ENCODE data around the gene ATP2A3. TPM values are rescaled to one million over a fixed set of nuclear protein-coding genes. Genes with fewer than 3 reads are reported as not detected.

Gene ATP2A3
- total and polyA plus RNA-seq, 4 donors, result 16.6 to 64.6 (median 25.5) TPM

DNA sequence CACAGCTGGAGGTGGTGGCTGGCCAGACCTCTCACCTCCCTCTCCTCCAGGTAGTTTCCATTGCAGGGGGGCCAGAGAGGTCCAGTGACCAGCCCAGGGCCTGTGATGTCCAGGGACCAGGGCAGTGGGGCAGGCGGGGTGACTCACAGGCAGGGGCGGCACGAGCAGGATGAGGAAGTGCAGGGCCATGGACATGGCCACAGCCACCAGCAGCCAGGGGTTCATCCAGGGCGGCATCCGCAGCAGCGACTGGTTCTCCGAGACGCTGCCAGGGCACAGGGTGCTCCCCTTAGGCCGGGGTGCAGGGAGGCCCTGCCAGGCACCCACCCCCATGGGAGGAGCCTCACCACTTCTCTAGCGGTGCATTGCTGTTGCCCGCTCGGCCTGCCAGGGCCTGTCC lies 35.1 kb downstream of the ATP2A3 start:
- H3K27ac ChIP-seq (ENCODE audit: low read depth in 1 of 2, low read length in 1 of 2), result no peak overlapping the region
- no peak overlapping the region for H3K4me3 ChIP-seq
- peaks cover 0 to 23% (median 0%) of the 10 kb centered on the region in 5 donors for H3K4me1 ChIP-seq (ENCODE audit: control insufficient read depth in 5 of 5, insufficient read depth in 5 of 5, low read length in 5 of 5)
- no peaks in the 10 kb centered on the region for H3K27me3 ChIP-seq (ENCODE audit: control insufficient read depth in 3 of 3, insufficient read depth in 3 of 3, low read length in 2 of 3)
- peak; percentile 53 for ATAC-seq (ENCODE audit: insufficient read depth, low FRiP score)
- no peak for DNase-seq
- TF ChIP-seq, protein P1, sequence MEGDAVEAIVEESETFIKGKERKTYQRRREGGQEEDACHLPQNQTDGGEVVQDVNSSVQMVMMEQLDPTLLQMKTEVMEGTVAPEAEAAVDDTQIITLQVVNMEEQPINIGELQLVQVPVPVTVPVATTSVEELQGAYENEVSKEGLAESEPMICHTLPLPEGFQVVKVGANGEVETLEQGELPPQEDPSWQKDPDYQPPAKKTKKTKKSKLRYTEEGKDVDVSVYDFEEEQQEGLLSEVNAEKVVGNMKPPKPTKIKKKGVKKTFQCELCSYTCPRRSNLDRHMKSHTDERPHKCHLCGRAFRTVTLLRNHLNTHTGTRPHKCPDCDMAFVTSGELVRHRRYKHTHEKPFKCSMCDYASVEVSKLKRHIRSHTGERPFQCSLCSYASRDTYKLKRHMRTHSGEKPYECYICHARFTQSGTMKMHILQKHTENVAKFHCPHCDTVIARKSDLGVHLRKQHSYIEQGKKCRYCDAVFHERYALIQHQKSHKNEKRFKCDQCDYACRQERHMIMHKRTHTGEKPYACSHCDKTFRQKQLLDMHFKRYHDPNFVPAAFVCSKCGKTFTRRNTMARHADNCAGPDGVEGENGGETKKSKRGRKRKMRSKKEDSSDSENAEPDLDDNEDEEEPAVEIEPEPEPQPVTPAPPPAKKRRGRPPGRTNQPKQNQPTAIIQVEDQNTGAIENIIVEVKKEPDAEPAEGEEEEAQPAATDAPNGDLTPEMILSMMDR (IDR thresholded peaks at IDR 0.05; ENCODE audit: control extremely low read depth, extremely low read depth), result no peak
- H3K36me3 ChIP-seq (ENCODE audit: control insufficient read depth in 4 of 4, insufficient read depth in 4 of 4, low read length in 4 of 4), result peaks cover 0 to 21% (median 0%) of the 10 kb centered on the region in 4 donors
- 88 to 92% methylated on average over 11 to 12 of the region's 12 CpGs for WGBS, 2 donors
- no peak overlapping the region for H3K9ac ChIP-seq (ENCODE audit: insufficient read depth in 1 of 2, low read length in 2 of 2)
- H3K9me3 ChIP-seq (ENCODE audit: control insufficient read depth in 4 of 4, insufficient read depth in 3 of 4, low read length in 3 of 4), result no peaks in the 10 kb centered on the region

DNA sequence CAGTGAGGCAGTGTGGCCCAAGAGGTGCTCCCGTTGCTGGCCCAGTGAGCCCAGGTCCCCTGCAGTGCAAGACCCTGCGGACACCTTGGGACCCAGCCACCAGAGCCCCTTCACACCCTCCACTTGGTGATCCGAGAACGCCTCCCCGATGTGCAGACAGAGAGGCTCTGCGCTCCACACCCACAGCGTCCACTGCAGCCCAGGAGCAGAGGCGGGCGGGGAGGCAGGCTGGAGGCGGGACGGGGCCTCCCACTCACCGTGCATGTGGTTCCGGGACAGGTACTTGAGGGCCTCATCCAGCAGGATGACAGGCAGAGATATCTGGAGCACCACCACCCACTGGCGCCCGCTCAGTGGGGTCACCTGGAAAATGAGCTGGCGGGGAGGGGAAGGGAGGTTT lies 35.8 kb downstream of the ATP2A3 start:
- TF ChIP-seq, protein P1 (IDR thresholded peaks at IDR 0.05; ENCODE audit: control extremely low read depth, extremely low read depth), result no peak

DNA sequence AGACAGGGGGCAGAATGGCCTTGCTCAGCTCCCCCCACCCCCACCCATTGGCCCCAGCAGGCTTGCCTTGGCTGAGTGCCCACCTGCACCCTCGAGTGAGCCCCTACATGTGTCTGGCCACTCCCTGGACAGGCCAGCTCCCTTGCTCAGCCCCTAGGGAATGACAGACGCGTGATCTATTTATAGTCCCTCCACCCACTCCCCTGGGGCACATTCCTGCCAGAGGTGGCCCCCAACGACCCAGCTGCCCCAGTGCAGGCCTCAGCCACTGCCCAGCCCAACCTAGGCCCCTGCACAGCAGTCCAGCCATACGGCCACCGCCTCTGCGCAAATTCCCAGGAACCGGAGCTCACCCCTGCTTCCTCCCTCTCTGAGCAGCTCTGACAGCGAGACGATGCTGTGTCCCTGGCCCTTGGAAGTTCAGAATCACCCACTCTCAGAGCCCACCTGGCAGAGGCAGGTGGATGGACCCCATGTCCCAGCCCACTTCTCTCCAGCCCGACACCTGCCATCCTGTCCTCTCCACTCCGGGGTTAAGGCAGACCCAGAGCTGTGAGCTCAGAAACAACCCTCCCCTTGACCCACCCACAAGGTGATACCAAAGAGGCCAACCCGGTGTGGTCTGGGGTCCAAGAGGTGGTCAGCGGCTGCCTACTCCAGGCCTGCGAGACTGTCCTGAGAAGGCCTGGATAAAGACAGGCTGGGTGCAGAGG lies 36.5 kb downstream of the ATP2A3 start:
- H3K27ac ChIP-seq (ENCODE audit: low read depth in 1 of 2, low read length in 1 of 2), result no peak overlapping the region
- TF ChIP-seq, protein P1 (IDR thresholded peaks at IDR 0.05; ENCODE audit: control extremely low read depth, extremely low read depth), result no peak
- H3K36me3 ChIP-seq (ENCODE audit: control insufficient read depth in 4 of 4, insufficient read depth in 4 of 4, low read length in 4 of 4), result peaks cover 0 to 19% (median 0%) of the 10 kb centered on the region in 4 donors
- DNase-seq (no peak), ATAC-seq (ENCODE audit: insufficient read depth, low FRiP score) (no peak)
- peaks cover 0 to 23% (median 0%) of the 10 kb centered on the region in 5 donors for H3K4me1 ChIP-seq (ENCODE audit: control insufficient read depth in 5 of 5, insufficient read depth in 5 of 5, low read length in 5 of 5)
- no peaks in the 10 kb centered on the region for H3K27me3 ChIP-seq (ENCODE audit: control insufficient read depth in 3 of 3, insufficient read depth in 3 of 3, low read length in 2 of 3)
- no peak overlapping the region for H3K4me3 ChIP-seq
- 76 to 88% methylated on average over 15 of the region's 15 CpGs for WGBS, 2 donors
- H3K9ac ChIP-seq (ENCODE audit: insufficient read depth in 1 of 2, low read length in 2 of 2), result no peak overlapping the region
- H3K9me3 ChIP-seq (ENCODE audit: control insufficient read depth in 4 of 4, insufficient read depth in 3 of 4, low read length in 3 of 4), result no peaks in the 10 kb centered on the region

More for the DNA sequence above, 35.8 kb downstream of the ATP2A3 start:
- ATAC-seq (ENCODE audit: insufficient read depth, low FRiP score), result peak; percentile 21
- Histone ChIP-seq H3K27ac (ENCODE audit: low read depth in 1 of 2, low read length in 1 of 2) (no peak overlapping the region), H3K9ac (ENCODE audit: insufficient read depth in 1 of 2, low read length in 2 of 2) (no peak overlapping the region), H3K4me1 (ENCODE audit: control insufficient read depth in 5 of 5, insufficient read depth in 5 of 5, low read length in 5 of 5) (peaks cover 0 to 23% (median 0%) of the 10 kb centered on the region in 5 donors), H3K9me3 (ENCODE audit: control insufficient read depth in 4 of 4, insufficient read depth in 3 of 4, low read length in 3 of 4) (no peaks in the 10 kb centered on the region), H3K36me3 (ENCODE audit: control insufficient read depth in 4 of 4, insufficient read depth in 4 of 4, low read length in 4 of 4) (peaks cover 0 to 19% (median 0%) of the 10 kb centered on the region in 4 donors), H3K4me3 (no peak overlapping the region), H3K27me3 (ENCODE audit: control insufficient read depth in 3 of 3, insufficient read depth in 3 of 3, low read length in 2 of 3) (no peaks in the 10 kb centered on the region)
- 79 to 92% methylated on average over 14 to 16 of the region's 16 CpGs for WGBS, 2 donors
- no peak for DNase-seq

Measured in lung (tissue), 12 donors.